Activated naive CD8-positive, alpha-beta T cell (primary cell): ENCODE measurements around the gene ARHGEF40.

Source experiments
- H3K27ac Mint-ChIP-seq: one replicate; pipeline ENCODE4 v1.8.0; 2021; ENCODE audit warnings: mixed read lengths
- H3K27me3 Mint-ChIP-seq: one replicate; pipeline ENCODE4 v1.8.0; 2021; ENCODE audit warnings: mixed read lengths
- H3K36me3 Mint-ChIP-seq: one replicate; pipeline ENCODE4 v1.8.0; 2021; ENCODE audit warnings: mixed read lengths
- H3K4me1 Mint-ChIP-seq: one replicate; pipeline ENCODE4 v1.8.0; 2021; ENCODE audit warnings: low read depth, mixed read lengths
- H3K4me3 Mint-ChIP-seq: one replicate; pipeline ENCODE4 v1.8.0; 2021; ENCODE audit warnings: mild to moderate bottlenecking, mixed read lengths
- H3K9me3 Mint-ChIP-seq: one replicate; pipeline ENCODE4 v1.8.0; 2021; ENCODE audit warnings: low read depth, mixed read lengths

ARHGEF40 gene

DNA sequence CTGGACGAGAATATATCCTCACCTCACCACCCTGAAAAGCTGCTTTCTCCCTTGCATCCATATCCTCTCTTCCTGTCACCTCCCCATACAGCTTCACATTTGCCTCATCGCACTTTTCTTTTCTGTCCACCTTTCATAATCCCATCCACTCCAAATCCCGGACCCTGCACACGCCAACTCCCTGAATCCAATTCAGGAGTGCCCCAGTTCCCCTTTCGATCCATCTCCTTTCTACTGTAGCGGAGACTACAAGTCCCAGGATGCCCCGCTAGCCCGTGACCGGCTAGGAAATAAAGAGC is 33.3 kb downstream of the ARHGEF40 start:
- Mint-ChIP-seq H3K27ac (peak overlapping the region; percentile 94), H3K4me3 (peak overlapping the region; percentile 88), H3K27me3 (no peaks in the 10 kb centered on the region), H3K36me3 (no peaks in the 10 kb centered on the region), H3K4me1 (peaks cover 23% of the 10 kb centered on the region), H3K9me3 (no peaks in the 10 kb centered on the region)

DNA sequence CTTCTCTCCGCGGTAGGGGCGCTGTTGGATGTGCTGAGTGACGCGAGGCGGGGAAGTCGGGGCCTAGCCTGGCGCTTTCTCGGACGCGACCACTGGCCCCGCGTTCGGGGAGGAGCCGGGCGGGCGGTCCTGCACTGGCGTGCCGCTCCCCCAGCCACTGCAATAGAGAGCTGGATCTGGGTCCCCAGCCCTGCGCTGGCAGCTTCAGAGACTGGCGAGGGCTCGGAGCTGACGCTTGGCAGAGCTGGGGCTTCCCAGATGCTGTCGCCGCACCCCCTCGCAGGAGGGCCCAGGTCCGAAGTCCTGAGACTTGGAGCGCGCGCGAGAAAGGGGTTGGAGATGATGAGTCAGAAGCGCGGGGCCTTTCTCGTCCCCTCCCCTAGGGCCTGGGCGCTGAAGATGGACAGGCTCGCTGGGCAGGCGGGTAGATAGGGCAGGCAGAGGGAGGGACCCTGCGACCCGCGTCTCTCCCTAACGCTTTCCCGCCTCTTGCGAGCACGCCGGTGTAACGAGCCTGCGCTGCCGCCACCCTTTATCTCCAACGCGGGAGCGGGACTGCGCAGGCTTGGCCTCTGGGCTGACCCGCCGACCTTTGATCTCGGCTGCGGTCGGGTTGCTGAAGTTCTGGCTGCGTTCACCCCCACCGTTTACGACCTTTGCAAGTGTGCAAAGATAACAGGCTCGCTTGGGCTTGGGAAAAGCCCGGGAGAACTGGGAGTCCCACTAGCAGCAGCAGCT is 33.8 kb downstream of the ARHGEF40 start:
- H3K36me3 Mint-ChIP-seq = no peaks in the 10 kb centered on the region
- peak overlapping the region; percentile 94 for H3K27ac Mint-ChIP-seq
- H3K27me3 Mint-ChIP-seq = no peaks in the 10 kb centered on the region
- peaks cover 20% of the 10 kb centered on the region for H3K4me1 Mint-ChIP-seq
- peak overlapping the region; percentile 88 for H3K4me3 Mint-ChIP-seq
- no peaks in the 10 kb centered on the region for H3K9me3 Mint-ChIP-seq

DNA sequence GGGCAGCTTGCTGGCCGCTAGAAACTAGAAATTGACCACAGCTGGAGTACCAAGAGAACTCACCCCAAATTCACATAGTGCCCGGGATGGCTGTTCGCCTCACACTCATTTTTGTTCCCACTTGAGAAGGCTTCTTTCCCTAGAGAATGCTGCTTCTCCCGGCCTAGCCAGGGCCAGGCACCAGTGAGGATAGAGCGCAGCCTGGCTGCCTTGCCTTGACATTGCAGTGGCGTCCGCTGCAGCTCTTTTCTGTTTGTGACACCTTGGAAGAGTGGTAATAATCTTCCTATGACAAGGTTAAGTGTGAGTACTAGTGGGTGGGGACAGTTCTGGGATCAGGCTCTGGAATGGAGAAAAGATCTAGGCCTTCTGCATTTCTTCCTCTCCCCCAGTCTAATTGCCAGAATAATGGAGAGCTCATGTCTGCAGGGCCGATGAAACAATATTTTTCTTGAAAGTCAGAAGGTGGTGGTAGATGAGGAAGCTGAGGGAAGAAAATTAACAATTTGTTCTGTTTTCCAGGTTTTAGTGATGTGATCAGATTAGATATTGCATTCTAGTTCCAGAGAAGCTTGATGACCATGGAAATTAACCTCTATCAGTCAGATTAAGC is 34.5 kb downstream of the ARHGEF40 start:
- peaks cover 13% of the 10 kb centered on the region for H3K4me1 Mint-ChIP-seq
- no peaks in the 10 kb centered on the region for H3K36me3 Mint-ChIP-seq
- H3K27ac Mint-ChIP-seq = peak overlapping the region; percentile 94
- no peaks in the 10 kb centered on the region for H3K27me3 Mint-ChIP-seq
- no peaks in the 10 kb centered on the region for H3K9me3 Mint-ChIP-seq
- peak overlapping the region; percentile 88 for H3K4me3 Mint-ChIP-seq

DNA sequence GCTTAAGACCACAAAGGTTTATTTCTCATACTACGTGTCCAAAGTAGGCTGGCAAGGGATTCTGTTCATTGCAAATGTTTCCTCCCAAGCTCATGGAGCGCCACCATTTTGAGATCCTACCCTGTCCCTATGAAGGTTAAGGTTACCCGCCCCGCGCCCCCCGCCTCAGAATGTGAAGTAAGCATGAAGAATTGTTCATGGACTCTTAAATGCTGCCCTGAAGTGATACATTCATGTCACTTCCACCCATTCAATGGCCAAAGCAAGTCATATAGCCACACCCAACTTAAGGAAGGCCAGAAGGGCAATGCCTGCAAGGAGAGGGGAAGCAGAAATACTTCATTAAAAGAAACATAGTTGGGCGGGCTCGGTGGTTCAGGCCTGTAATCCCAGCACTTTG is 35.0 kb downstream of the ARHGEF40 start:
- Mint-ChIP-seq H3K36me3 (no peaks in the 10 kb centered on the region), H3K4me3 (peak overlapping the region; percentile 88), H3K27ac (no peak overlapping the region), H3K27me3 (no peaks in the 10 kb centered on the region), H3K9me3 (no peaks in the 10 kb centered on the region), H3K4me1 (peaks cover 11% of the 10 kb centered on the region)

DNA sequence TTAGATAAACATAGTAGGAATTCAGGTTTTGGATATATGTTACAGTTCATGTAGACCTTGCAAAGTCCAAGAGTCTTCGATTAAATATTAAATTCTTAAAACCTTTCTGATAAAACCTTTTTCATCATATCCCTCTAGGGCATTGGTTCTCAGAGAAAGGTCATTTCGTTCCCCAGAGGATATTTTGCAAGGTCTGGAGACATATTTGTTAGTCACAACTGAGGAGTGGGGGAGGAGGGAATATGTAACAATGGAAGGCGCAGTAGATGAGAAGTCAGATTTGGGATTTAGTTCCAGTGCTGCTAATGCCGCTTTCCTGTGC is 36.0 kb downstream of the ARHGEF40 start:
- Mint-ChIP-seq H3K9me3 (no peaks in the 10 kb centered on the region), H3K4me3 (no peak overlapping the region), H3K36me3 (no peaks in the 10 kb centered on the region), H3K4me1 (peaks cover 11% of the 10 kb centered on the region), H3K27ac (no peak overlapping the region), H3K27me3 (no peaks in the 10 kb centered on the region)

DNA sequence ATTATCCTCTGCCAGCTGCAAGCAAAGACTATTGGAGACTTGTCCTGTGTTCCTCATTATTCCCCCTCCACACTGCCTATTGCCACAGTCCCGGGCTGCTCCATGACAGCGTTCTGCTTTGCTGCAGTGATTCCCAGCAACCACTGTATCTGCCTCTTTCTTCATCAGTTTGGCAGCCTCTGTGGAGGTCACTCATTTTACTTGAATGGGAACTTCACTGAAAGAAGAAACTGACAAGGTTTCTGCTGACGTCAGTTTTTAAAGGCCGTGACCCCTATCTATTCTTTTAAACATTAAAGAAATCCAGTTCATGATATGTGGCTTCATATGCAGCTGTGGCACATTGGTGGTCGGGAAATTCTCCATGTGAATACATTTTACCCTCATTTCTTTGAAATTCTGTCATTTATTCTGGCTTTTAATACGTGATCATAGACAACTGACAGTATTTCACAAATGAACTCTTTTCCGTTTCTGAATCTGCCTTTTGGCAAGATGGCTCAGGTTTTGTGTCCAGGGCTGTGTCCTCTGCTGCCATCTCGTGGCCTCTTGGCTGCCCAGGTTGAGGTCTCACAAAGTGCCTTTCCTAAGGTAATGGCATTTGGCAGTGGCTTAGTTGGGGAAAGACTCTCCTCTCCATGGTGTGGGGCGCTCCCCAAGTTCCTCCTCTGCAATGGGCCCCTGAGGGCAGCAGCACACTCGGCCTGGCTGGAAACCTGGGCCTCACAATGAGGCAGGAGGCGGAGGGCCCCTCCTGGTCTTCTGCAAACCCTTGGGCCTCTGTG is 36.6 kb downstream of the ARHGEF40 start:
- Mint-ChIP-seq H3K4me3 (no peak overlapping the region), H3K36me3 (no peaks in the 10 kb centered on the region), H3K27ac (peak overlapping the region; percentile 46), H3K4me1 (peaks cover 11% of the 10 kb centered on the region), H3K27me3 (no peaks in the 10 kb centered on the region), H3K9me3 (no peaks in the 10 kb centered on the region)

DNA sequence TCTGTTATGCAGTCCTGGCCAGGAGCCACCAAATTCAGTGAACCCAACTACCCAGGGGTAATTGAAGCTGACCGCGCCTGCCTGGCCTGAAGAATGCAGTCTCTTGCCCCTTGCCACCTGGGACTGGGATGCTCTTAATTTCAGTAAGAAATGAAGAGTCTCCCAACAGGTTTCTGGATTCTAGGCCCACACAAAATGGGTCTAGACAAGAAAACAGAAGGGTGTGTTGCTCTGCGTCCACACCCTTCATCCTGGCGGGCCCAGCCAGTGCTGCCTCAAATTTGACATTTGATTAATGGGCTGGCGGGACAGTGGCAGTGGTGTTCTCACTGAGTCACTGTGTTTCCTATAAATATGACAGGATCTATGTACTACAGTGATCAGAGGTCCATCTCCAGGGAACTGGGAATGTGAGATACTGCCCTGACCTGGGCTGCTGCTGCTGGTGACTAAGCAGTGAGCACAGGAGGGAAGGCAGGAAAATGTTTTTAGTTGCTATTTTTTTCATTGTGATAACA is 37.2 kb downstream of the ARHGEF40 start:
- peaks cover 11% of the 10 kb centered on the region for H3K4me1 Mint-ChIP-seq
- no peaks in the 10 kb centered on the region for H3K27me3 Mint-ChIP-seq
- no peak overlapping the region for H3K4me3 Mint-ChIP-seq
- H3K36me3 Mint-ChIP-seq = no peaks in the 10 kb centered on the region
- H3K9me3 Mint-ChIP-seq = no peaks in the 10 kb centered on the region
- H3K27ac Mint-ChIP-seq = no peak overlapping the region

DNA sequence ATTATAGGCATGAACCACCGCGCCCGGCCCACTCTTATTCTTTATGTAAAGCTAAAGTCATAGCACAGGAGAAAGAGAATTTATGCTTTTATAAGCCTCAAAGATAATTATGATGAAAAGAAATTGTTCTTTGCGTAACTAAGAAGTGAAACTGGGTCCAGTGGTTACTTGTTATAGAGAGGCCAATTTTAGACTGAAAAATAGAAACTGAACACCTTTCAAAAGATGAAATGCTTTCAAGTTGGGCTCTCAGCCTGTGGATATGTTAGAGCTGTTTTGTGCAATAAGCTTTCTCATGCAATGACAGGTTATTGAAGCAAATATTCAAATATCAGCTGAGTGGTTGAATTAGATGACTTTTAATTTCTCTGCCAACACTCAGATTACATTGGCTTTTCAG is 38.7 kb downstream of the ARHGEF40 start:
- Mint-ChIP-seq H3K27me3 (no peaks in the 10 kb centered on the region), H3K4me1 (peaks cover 7% of the 10 kb centered on the region), H3K27ac (no peak overlapping the region), H3K36me3 (no peaks in the 10 kb centered on the region), H3K4me3 (no peak overlapping the region), H3K9me3 (no peaks in the 10 kb centered on the region)

DNA sequence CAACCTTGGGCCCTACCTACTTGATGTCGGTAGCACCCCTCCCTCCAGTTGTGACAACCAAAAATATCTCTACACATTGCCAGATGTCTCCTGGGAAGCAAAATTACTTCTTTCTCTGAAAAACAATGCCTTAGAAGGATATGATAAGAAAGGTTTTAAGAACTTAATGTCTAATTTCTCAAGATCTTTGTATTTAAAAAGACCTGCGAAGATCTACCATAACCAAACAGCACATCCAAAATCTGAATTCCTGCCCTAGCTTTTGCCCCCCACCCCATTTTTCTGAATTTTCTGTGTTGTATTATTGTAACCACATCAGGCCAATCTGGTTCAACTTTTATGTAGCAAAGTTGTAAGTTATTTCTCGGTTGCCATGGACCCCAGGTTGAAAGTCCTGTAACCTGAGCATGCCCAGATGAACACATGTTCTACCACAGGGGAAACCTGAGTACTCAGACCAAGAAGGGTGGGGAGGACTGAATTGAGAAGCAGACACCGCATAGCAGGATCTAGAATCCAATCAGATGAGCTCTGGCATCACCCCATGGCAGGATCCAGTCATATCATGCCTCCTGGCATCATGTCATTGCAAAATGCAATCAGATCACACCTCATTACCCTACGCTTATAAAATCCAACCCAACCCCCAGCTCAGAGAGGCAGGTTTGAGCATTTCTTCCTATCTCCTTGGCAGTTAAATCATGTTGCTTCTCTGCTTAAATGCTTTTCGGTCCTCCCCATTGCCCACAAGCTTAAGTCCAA is 39.5 kb downstream of the ARHGEF40 start:
- Mint-ChIP-seq H3K9me3 (no peaks in the 10 kb centered on the region), H3K27me3 (no peaks in the 10 kb centered on the region), H3K4me1 (peaks cover 6% of the 10 kb centered on the region), H3K4me3 (no peak overlapping the region), H3K36me3 (no peaks in the 10 kb centered on the region), H3K27ac (no peak overlapping the region)

DNA sequence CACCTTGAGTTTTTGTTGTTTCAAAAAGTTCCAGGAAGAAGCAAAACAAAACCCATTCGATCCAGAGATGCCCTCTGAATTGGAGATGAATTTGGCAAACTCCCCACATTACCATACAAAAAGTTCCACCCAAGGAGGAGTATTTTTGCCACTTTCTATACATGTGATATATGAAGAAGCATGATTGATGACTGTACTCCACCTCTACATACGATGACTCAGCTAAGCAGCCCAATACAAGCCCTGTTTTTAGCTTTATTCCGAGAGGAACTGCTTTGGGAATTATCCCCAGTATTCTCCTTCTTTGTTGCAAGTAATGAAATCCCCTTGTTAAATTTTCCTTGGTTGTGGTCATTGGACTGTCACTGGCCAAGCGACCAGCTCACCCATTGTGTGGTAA is 42.2 kb downstream of the ARHGEF40 start:
- no peak overlapping the region for H3K27ac Mint-ChIP-seq
- no peaks in the 10 kb centered on the region for H3K36me3 Mint-ChIP-seq
- no peaks in the 10 kb centered on the region for H3K9me3 Mint-ChIP-seq
- H3K4me1 Mint-ChIP-seq = no peaks in the 10 kb centered on the region
- H3K4me3 Mint-ChIP-seq = no peak overlapping the region
- H3K27me3 Mint-ChIP-seq = no peaks in the 10 kb centered on the region

DNA sequence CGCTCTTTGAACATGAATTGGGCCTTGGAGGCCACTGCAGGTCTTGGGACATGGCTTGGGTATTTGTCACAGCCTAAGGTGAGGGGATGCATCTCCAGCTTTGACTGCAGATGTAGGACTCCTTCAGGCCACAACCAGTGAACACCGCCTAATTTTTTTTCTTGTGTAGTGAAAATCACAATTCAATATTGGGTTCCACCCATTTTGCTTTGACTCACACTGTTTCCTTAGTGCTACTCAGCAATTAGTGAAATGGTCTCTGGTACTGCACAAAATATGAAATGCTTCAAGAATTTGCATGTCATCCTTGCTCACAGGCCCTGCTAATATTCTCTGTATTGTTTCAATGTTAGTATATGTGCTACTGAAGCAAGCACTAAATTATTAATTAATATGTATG is 43.3 kb downstream of the ARHGEF40 start:
- H3K9me3 Mint-ChIP-seq = no peaks in the 10 kb centered on the region
- H3K27ac Mint-ChIP-seq = no peak overlapping the region
- H3K4me1 Mint-ChIP-seq = no peaks in the 10 kb centered on the region
- H3K27me3 Mint-ChIP-seq = no peaks in the 10 kb centered on the region
- no peaks in the 10 kb centered on the region for H3K36me3 Mint-ChIP-seq
- H3K4me3 Mint-ChIP-seq = no peak overlapping the region

DNA sequence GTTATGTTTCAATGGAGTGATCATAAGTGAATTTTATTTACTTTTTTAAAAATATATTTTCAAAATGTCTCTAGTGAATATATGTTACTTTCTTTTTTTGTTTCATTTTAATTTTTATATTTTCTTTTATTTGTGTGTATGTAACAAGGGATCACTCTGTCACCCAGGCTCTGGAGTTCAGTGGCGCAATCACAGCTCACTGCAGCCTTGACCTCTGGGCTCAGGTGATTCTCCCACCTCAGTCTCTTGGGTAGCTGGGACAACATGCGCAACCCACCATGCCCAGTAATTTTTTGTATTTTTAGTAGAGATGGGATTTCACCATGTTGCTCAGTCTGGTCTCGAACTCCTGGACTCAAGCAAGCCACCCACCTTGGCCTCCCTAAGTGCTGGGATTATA is 48.8 kb downstream of the ARHGEF40 start:
- Mint-ChIP-seq H3K27ac (no peak overlapping the region), H3K27me3 (peaks cover 9% of the 10 kb centered on the region), H3K9me3 (no peaks in the 10 kb centered on the region), H3K4me3 (no peak overlapping the region), H3K4me1 (no peaks in the 10 kb centered on the region), H3K36me3 (no peaks in the 10 kb centered on the region)

DNA sequence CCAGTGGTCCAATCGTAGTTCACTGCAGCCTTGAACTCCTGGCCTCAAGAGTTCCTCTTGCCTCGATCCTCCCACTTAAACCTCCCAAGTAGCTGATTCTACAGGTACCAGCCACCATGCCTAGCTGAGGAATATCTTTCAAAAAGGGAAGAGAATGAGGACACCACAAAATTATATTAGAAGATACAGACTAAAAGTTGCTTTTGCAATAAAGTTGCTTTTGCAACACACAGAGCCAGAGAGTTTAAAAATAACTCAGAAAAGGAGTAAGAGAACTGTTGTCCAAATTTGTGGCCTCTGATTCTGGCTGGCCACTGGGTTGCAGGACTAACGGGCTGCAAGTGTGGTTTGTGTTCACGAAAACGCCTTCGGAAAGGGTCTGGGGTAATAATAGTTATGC is 50.6 kb downstream of the ARHGEF40 start:
- peaks cover 4% of the 10 kb centered on the region for H3K36me3 Mint-ChIP-seq
- H3K4me1 Mint-ChIP-seq = no peaks in the 10 kb centered on the region
- peaks cover 15% of the 10 kb centered on the region for H3K27me3 Mint-ChIP-seq
- no peak overlapping the region for H3K27ac Mint-ChIP-seq
- peaks cover 6% of the 10 kb centered on the region for H3K9me3 Mint-ChIP-seq
- H3K4me3 Mint-ChIP-seq = no peak overlapping the region

DNA sequence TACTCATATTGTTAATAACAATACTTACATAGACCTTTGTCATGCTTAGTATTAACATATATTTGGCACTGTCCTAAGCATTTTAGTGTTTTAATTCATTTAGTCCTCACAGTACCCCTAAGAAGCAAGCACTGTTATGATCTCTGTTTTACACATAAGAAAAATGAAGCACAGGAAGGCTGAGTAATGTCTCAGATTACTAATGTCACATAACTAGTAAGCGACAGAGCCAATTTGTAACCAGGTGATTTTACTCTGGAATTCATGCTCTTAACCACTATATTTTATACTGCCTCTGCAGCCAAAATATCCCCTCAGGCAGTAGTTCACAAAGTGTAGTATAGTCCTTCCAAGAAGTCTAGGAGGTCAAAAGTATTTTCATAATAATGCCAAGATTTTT is 51.0 kb downstream of the ARHGEF40 start:
- Mint-ChIP-seq H3K27me3 (peaks cover 16% of the 10 kb centered on the region), H3K36me3 (peaks cover 4% of the 10 kb centered on the region)

DNA sequence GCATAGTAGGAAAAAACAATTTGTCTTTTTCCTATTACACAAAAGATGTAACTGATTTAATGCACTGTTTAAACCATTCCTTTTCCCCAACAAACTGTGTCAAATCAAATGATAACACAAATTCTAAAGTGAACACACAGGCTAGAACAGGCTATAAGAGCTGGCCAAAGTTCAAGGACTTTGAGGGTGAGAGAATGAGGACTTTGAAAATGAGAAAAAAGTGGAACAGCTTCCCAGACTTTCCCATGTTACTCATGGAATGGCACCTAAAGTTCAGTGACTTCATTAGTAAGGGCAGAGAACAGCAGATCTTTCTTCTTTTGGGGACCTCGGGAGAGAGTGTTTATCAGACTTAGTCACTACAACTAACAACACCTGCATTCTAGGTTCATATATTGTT is 53.3 kb downstream of the ARHGEF40 start:
- H3K4me3 Mint-ChIP-seq = no peak overlapping the region
- peaks cover 20% of the 10 kb centered on the region for H3K27me3 Mint-ChIP-seq
- no peaks in the 10 kb centered on the region for H3K4me1 Mint-ChIP-seq
- H3K27ac Mint-ChIP-seq = no peak overlapping the region
- peaks cover 4% of the 10 kb centered on the region for H3K36me3 Mint-ChIP-seq
- peaks cover 6% of the 10 kb centered on the region for H3K9me3 Mint-ChIP-seq

More for the DNA sequence above, 51.0 kb downstream of the ARHGEF40 start:
- Mint-ChIP-seq H3K27ac (no peak overlapping the region), H3K9me3 (peaks cover 6% of the 10 kb centered on the region), H3K4me3 (no peak overlapping the region), H3K4me1 (no peaks in the 10 kb centered on the region)
